Activated T-cell treated with anti-CD3 and anti-CD28 coated beads for 1 hour (primary cell): ENCODE results near the gene MEIOSIN.
"Not testable (repeated sequence)": the region's sequence is repeated elsewhere in the genome, so short reads cannot be mapped to it uniquely, and the experiment has no call there.

Experiments used
- DNase-seq: peaks from one replicate; pipeline ENCODE4 v3.0.0-alpha.2; 2020; ENCODE audit warnings: low read depth

MEIOSIN gene

GRCh38 chr19:45780448-45781213, 47.4 kb downstream of the MEIOSIN start:
- no peak for DNase-seq

- DNase-seq: no peak
These were observed 48.2 kb downstream of the MEIOSIN start for GRCh38 chr19:45781214-45782161.

GRCh38 chr19:45782162-45782691, 49.0 kb downstream of the MEIOSIN start, which contains the start of gene DMPK:
Gene DMPK (minus strand): TSS chr19:45782490. CDS start chr19:45782352, 138 bp downstream.
- DNase-seq: no peak

- DNase-seq: no peak
These were observed 49.9 kb downstream of the MEIOSIN start for GRCh38 chr19:45782820-45783785.

- no peak for DNase-seq
These were observed 50.9 kb downstream of the MEIOSIN start for GRCh38 chr19:45784096-45784495.

- DNase-seq: no peak
These were observed 51.9 kb downstream of the MEIOSIN start for GRCh38 chr19:45785097-45785496.

- no peak for DNase-seq
These were observed 52.7 kb downstream of the MEIOSIN start for GRCh38 chr19:45785781-45786532.

GRCh38 chr19:45786533-45786894, 53.3 kb downstream of the MEIOSIN start:
- DNase-seq: no peak

GRCh38 chr19:45789035-45789786, 56.0 kb downstream of the MEIOSIN start:
- DNase-seq: no peak

GRCh38 chr19:45790942-45791341, 57.7 kb downstream of the MEIOSIN start:
- DNase-seq: no peak

GRCh38 chr19:45791744-45792469, 58.7 kb downstream of the MEIOSIN start:
- DNase-seq: no peak

- peak; percentile 99 for DNase-seq
These were observed 59.4 kb downstream of the MEIOSIN start, which contains the start of gene DMWD for GRCh38 chr19:45792470-45793177. Gene DMWD (minus strand): TSS chr19:45792845. CDS start chr19:45792756, 89 bp downstream.

GRCh38 chr19:45793178-45793564, 59.9 kb downstream of the MEIOSIN start:
- DNase-seq: no peak

GRCh38 chr19:45793876-45794275, 60.6 kb downstream of the MEIOSIN start:
- no peak for DNase-seq

GRCh38 chr19:45794627-45795026, 61.4 kb downstream of the MEIOSIN start:
- DNase-seq: no peak

GRCh38 chr19:45798995-45799517, 65.8 kb downstream of the MEIOSIN start:
- peak; percentile 41 for DNase-seq

GRCh38 chr19:45799541-45799940, 66.3 kb downstream of the MEIOSIN start:
- DNase-seq: not testable (repeated sequence)

- no peak for DNase-seq
These were observed 66.9 kb downstream of the MEIOSIN start for GRCh38 chr19:45800070-45800553.
